Choroid plexus epithelial cell (primary cell): Measurements from ENCODE around the gene PHLDA3.

ENCODE experiments used
- DNase-seq: peaks from one replicate; pipeline ENCODE4 v3.0.0-alpha.2; 2010; ENCODE audit warnings: low read depth
- H3K4me3 ChIP-seq: 2 replicates; pipeline ENCODE4 v1.5.1; 2011; ENCODE audit warnings: low read depth, mild to moderate bottlenecking, control low read depth, low read length, moderate library complexity
- CTCF ChIP-seq: conservative IDR thresholded peaks from 2 replicates; pipeline ENCODE4 v1.5.1; 2011; ENCODE audit warnings: low read depth, mild to moderate bottlenecking, control low read depth, inconsistent platforms, low read length, moderate library complexity

PHLDA3 gene

GRCh38 chr1:201423655-201424054, 45.3 kb downstream of the PHLDA3 start:
- H3K4me3 ChIP-seq = no peak overlapping the region
- DNase-seq = no peak
- no peak for TF ChIP-seq CTCF

- H3K4me3 ChIP-seq = no peak overlapping the region
- TF ChIP-seq CTCF = no peak
- DNase-seq = no peak
Observed at GRCh38 chr1:201422436-201423030, 46.5 kb downstream of the PHLDA3 start.

GRCh38 chr1:201422026-201422425, 47.0 kb downstream of the PHLDA3 start:
- DNase-seq = no peak
- TF ChIP-seq CTCF = no peak
- no peak overlapping the region for H3K4me3 ChIP-seq

- no peak for DNase-seq
- no peak for TF ChIP-seq CTCF
- no peak overlapping the region for H3K4me3 ChIP-seq
Observed at GRCh38 chr1:201421041-201421440, 47.9 kb downstream of the PHLDA3 start.

- DNase-seq = no peak
- H3K4me3 ChIP-seq = no peak overlapping the region
Observed at GRCh38 chr1:201420608-201421002, 48.4 kb downstream of the PHLDA3 start.

GRCh38 chr1:201419746-201420607, 49.0 kb downstream of the PHLDA3 start:
- H3K4me3 ChIP-seq = no peak overlapping the region
- no peak for TF ChIP-seq CTCF
- no peak for DNase-seq

More at GRCh38 chr1:201420608-201421002, 48.4 kb downstream of the PHLDA3 start:
- TF ChIP-seq CTCF = no peak

GRCh38 chr1:201419256-201419655, 49.7 kb downstream of the PHLDA3 start:
- H3K4me3 ChIP-seq = no peak overlapping the region
- DNase-seq = no peak
- no peak for TF ChIP-seq CTCF
